GM19240 (cell line): Measurements from ENCODE around the gene MEMO1.
"Not testable (repeated sequence)": the region's sequence is repeated elsewhere in the genome, so short reads cannot be mapped to it uniquely, and the experiment has no call there.

Source experiments
- DNase-seq: peaks from one replicate; pipeline ENCODE4 v3.0.0; 2011; ENCODE audit warnings: low spot score; ENCODE audit not compliant: insufficient read length

Gene MEMO1

GRCh38 chr2:31998731-31999383 lies 12.0 kb downstream of the MEMO1 start:
- DNase-seq: no peak

DNA sequence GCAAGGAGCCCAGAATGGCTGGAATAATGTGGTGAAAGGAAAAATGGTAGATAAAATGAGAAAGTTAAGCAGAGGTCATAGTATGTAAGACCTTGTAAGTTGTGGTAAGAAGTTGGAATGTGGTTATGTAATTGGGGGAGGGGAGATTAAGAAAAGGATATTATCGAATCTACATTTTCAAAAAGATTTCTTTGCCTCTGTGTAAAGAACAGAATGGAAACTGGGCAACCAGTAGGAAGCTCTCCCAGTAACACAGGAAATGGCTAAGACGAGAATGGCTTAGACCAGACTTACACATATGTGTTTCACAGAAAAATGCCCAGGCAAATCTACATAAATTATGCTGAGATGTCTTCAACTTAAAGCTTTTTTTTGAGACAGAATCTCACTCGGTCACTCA lies 13.2 kb downstream of the MEMO1 start:
- no peak for DNase-seq

DNA sequence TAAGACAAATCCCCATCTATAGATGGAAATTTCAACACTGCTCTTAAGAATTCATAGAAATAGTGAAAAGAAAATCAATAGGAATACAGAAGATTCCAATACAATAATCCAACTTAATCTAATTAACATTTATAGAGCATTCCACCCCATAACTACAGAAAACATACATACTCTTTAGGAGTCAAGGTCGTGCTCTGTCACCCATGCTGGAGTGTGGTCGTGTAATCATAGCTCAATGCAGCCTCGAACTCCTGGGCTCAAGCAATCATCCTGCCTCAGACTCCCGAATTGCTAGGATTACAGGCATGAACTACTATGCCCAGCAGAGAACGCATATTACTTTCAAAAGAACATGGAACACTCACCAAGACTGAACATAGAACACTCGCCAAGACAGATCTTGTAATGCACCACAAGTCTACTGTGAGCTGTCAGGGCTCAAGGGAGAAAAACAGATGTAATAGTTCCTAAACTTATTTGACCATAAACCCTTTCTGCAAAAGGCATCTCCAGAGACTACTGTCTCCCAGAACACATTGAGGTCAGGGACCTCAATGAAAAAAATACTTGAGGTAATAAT lies 14.1 kb downstream of the MEMO1 start:
- no peak for DNase-seq

GRCh38 chr2:31992934-31993333 lies 17.9 kb downstream of the MEMO1 start:
- DNase-seq: no peak

DNA sequence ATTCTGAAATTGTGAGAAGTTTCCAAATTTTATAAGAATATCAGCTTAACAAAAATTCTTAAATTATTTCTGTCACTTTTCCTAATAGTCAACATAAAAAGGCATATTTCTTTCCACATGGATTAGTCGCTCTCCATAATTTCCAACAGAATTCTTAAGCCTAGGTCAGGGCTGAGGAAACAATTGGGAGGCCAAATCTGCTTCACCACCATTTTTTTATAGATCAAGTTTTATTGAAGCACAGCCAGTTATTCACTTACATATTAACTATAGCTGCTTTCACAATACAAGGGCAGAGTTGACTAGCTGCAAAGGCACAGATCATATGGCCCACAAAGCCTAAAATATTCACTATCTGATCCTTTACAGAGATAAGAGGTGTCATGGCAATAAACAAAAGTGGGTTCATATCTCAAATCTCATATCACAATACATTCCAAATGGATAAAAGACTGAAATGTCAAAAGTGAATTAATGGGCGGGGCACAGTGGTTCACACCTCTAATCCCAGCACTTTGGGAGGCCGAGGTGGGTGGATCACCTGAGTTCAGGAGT lies 18.7 kb downstream of the MEMO1 start:
- no peak for DNase-seq

GRCh38 chr2:31989946-31990345 lies 20.9 kb downstream of the MEMO1 start:
- no peak for DNase-seq

- no peak for DNase-seq
Measured at GRCh38 chr2:31987454-31988220, 23.2 kb downstream of the MEMO1 start.

GRCh38 chr2:31986906-31987305 lies 23.9 kb downstream of the MEMO1 start:
- DNase-seq: no peak

GRCh38 chr2:31983762-31984467 lies 26.9 kb downstream of the MEMO1 start:
- DNase-seq: no peak

GRCh38 chr2:31980674-31981356 lies 30.0 kb downstream of the MEMO1 start:
- peak; percentile 38 for DNase-seq

GRCh38 chr2:31979956-31980355 lies 30.9 kb downstream of the MEMO1 start:
- DNase-seq: no peak

GRCh38 chr2:31979018-31979417 lies 31.8 kb downstream of the MEMO1 start:
- no peak for DNase-seq

GRCh38 chr2:31978436-31978835 lies 32.4 kb downstream of the MEMO1 start:
- no peak for DNase-seq

DNA sequence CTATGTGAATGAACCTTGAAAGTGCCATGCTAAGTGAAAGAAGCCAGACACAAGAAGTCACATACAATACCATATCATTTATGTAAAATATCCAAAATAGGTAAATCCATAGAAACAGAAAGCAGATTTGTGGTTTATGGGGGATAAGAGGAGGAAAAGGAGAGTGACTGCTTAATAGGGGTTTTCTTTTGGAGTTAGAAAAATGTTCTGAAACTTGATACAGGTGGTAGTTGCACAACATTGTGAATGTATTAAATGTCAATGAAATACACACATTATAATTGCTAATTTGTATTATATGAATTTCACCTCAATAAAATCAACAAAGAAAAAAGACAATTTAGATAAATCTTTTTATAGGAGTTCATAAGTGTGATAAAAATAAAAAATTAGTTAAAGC lies 37.1 kb downstream of the MEMO1 start:
- DNase-seq: no peak

DNA sequence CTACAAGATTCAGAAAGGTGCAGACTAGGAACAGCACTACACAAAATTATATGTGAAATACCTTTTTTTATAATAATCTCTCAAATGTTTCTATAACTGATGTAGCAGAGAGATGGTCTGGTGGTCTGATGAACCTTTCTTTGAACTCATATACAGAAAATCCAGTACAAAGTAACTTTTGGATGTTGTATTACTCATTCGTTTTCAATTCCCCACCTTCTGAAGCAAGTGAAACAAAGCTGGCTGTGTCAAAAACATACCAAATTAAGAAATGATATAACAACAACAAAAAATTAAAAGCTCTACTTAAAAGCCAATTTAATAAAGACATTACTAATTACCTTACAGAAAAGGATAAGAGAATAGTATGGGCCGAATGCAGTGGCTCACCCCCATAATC lies 38.7 kb downstream of the MEMO1 start:
- no peak for DNase-seq

DNA sequence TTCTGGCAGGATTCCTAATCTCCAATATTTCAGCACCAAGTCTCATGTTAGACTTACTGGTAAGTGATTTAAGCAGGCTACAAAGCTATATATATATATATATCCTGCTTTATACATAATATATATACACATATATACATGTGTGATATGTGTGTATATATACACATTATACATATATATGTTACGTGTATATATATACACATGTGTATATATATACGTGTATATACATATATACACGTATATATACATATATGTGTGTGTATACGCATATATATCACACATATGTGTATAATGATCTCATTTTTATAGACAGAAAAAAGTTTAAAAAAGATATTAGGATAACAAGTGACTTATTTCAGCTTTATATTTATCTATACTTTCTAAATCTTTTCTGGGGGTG lies 41.6 kb downstream of the MEMO1 start:
- no peak for DNase-seq

DNA sequence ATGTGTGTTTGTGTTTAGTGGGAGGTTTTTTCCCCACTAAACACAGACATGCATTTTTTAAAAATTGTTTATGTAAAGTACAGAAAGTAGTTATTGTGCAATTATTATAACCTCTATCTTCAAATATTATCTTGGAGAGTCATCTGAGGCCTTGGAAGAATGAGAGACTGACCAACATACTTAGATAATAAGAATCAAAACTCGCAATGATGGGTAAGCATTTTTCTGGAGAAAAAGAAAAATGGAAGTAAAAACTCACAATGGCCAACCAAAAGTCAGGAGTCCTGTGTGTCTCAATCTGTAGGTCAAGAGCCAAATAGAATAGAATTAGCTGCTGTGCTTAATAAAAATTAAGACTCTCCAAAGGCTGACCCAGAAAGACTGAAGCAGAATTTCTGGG lies 43.0 kb downstream of the MEMO1 start:
- no peak for DNase-seq

- DNase-seq: not testable (repeated sequence)
Measured at GRCh38 chr2:31966402-31966801, 44.4 kb downstream of the MEMO1 start.

DNA sequence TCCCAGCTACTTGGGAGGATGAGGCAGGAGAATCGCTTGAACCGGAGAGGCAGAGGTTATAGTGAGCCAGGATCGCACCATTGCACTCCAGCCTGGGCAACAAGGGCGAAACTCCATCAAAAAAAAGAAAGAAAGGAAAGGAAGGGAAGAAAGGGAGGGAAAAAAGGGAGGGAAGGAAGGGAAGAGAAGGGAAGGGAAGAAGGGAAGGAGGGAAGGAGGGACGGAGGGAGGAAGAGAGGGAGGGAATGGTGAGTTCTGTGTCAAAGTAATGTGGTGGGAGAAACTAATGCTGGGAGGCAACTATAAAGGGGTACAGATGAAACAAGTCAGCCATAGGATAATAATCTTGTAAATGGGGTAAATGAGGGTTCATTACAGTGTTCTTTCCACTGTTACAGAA lies 45.7 kb downstream of the MEMO1 start:
- DNase-seq: no peak

DNA sequence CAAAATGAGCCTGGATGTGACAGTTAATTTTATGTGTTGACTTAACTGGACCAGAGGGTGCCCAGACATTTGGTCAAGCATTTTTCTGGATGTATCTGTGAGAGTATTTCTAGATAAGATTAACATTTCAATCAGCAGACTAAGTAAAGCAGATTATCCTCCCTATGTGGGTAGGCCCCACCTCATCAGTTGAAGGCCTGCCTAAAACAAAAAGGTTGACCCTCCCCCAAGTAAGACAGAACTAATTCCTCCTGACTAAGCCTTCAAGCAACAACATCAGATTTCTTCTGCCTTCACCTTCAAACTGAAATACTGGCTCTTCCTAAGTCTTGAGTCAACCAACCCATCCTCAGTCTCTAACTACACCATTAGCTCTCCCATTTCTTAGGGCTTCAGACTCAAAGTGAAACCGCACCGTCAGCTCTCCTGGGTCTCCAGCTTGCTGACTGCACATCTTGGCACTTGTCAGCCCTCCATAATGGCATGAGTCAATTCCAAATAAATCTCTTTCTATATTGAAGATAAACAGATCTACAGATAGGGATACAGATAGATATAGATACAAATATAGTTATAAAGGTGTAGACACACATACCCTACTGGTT lies 47.9 kb downstream of the MEMO1 start:
- DNase-seq: no peak
